ENCODE results near the gene UBE2O. TPM values are rescaled to one million over a fixed set of nuclear protein-coding genes. Genes with fewer than 3 reads are reported as not detected.

The UBE2O gene
- 54.6 TPM for polyA plus RNA-seq (2013, experiment 1 of 4)
- 49.0 TPM for polyA plus RNA-seq (2013, experiment 2 of 4)
- polyA plus RNA-seq (2013, experiment 3 of 4), result 38.8 TPM
- 44.9 TPM for polyA plus RNA-seq (2013, experiment 4 of 4)

DNA sequence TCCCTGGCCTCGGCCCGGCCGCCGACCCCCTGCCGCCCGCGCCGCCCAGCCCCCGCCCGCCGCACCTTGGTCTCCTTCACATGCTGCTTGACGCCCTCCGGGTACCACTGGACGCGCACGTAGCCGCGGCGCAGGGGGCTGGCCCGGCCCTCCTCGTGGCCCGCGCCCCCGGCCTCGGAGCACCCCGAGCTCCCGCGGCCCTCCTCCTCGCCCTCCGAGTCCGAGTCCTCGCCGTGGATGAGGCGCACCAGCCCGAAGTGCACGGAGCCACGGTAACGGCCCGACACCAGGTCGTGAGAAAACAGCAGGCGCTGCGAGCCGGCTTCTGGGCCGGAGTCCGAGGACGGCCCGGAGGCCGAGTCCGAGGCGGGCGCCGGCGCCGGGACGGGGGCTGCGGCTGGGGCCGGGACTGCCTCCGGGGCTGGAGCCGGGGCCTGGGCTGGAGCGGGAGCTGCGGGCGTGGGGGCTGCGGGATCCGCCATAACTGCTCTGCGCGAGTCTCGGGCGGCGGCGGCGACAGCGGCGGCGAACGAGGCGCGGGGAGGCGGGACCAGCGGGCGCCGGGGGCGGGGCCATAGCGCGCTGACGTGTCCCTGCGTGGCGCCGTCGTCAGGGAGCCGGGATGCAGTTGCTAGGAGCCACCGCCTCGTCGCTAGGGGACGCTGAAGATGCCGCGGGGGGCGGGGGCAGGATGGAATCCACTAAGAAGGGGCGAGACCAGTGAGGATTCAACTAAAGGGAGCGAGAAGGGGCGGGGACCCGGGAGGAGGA is at the start of gene UBE2O:
Gene UBE2O (minus strand): TSS at position 493 of the 771 bp plus-strand sequence. CDS start 11 bp downstream, at position 482.
- Histone ChIP-seq H3K9me3 (ENCODE audit: control insufficient read depth, low read length) (no peaks in the 10 kb centered on the region), H3K36me3 (ENCODE audit: control insufficient read depth, insufficient read depth, low read length) (no peaks in the 10 kb centered on the region), H3K27me3 (ENCODE audit: control insufficient read depth, insufficient read depth, low read length, poor library complexity, severe bottlenecking) (no peaks in the 10 kb centered on the region), H3K4me3 (ENCODE audit: insufficient read depth, low read depth, low read length) (peak within 1 kb of the TSS; percentile 69), H3K27ac (ENCODE audit: insufficient read depth, low read depth, low read length, poor library complexity, severe bottlenecking) (peak within 1 kb of the TSS; percentile 30), H3K4me1 (ENCODE audit: control insufficient read depth, insufficient read depth, low read length) (peaks cover 8% of the 10 kb centered on the region)
- 0% methylated on average over 101 of the region's 101 CpGs for WGBS, 2 experiments

DNA sequence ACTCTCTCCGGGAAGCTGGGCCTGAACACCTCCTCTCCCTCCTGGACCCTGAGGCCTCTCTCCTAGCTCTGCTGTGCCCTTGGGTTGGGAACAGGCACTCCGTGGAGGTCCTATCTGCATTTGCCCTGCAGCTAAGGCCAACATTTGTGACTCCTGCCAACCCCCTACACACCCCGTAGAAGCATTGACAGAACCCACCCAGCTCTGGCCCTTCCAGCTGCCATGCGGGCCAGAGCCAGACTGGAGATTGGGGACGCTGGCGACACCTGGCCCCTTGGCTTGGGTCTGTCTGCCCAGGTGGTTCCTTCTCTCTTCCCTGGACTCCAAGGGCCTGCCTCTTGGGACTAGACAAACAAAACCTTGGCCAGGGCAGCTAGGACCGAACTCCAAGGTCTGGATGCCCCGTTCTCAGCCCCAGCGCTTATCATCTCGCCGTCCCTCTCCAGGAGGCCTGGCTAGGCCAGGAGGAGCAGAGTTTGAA is 48.9 kb upstream of the UBE2O start:
- peaks cover 33% of the 10 kb centered on the region for H3K4me1 ChIP-seq (ENCODE audit: control insufficient read depth, insufficient read depth, low read length)
- no peak overlapping the region for H3K27ac ChIP-seq (ENCODE audit: insufficient read depth, low read depth, low read length, poor library complexity, severe bottlenecking)
- peaks cover 23% of the 10 kb centered on the region for H3K27me3 ChIP-seq (ENCODE audit: control insufficient read depth, insufficient read depth, low read length, poor library complexity, severe bottlenecking)
- peak overlapping the region; percentile 64 for H3K4me3 ChIP-seq (ENCODE audit: insufficient read depth, low read depth, low read length)
- no peaks in the 10 kb centered on the region for H3K9me3 ChIP-seq (ENCODE audit: control insufficient read depth, low read length)
- H3K36me3 ChIP-seq (ENCODE audit: control insufficient read depth, insufficient read depth, low read length), result no peaks in the 10 kb centered on the region
- 80 to 84% methylated on average over 11 of the region's 11 CpGs for WGBS, 2 experiments

- Histone ChIP-seq H3K4me3 (ENCODE audit: insufficient read depth, low read depth, low read length) (peak within 1 kb of the TSS; percentile 64), H3K27ac (ENCODE audit: insufficient read depth, low read depth, low read length, poor library complexity, severe bottlenecking) (no peak within 1 kb of the TSS), H3K4me1 (ENCODE audit: control insufficient read depth, insufficient read depth, low read length) (peaks cover 33% of the 10 kb centered on the region), H3K36me3 (ENCODE audit: control insufficient read depth, insufficient read depth, low read length) (no peaks in the 10 kb centered on the region), H3K9me3 (ENCODE audit: control insufficient read depth, low read length) (no peaks in the 10 kb centered on the region), H3K27me3 (ENCODE audit: control insufficient read depth, insufficient read depth, low read length, poor library complexity, severe bottlenecking) (peaks cover 19% of the 10 kb centered on the region)
- 2 to 3% methylated on average over 72 of the region's 72 CpGs for WGBS, 2 experiments
Observed at GRCh38 chr17:76501018-76501826, 48.3 kb upstream of the UBE2O start, which contains the start of gene RHBDF2. RHBDF2 (minus strand) TSS chr17:76501423; CDS start chr17:76481524, 19,899 bp downstream.

DNA sequence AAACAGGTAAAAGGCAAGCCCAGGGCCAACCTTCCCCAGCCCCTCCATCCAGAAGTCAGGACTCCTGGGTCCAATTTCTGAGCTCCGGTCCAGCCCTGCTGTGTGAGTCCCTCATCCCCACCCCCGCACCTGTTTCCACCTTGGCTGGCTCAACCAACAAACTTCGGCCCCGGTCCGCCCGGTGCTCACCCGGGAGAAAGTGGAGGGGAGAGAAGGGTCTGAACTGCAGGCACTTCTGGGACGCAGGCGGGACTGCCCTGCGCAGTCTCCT is 47.7 kb upstream of the UBE2O start:
- Histone ChIP-seq H3K36me3 (ENCODE audit: control insufficient read depth, insufficient read depth, low read length) (no peaks in the 10 kb centered on the region), H3K27me3 (ENCODE audit: control insufficient read depth, insufficient read depth, low read length, poor library complexity, severe bottlenecking) (peaks cover 19% of the 10 kb centered on the region), H3K4me3 (ENCODE audit: insufficient read depth, low read depth, low read length) (peak overlapping the region; percentile 64), H3K9me3 (ENCODE audit: control insufficient read depth, low read length) (no peaks in the 10 kb centered on the region), H3K27ac (ENCODE audit: insufficient read depth, low read depth, low read length, poor library complexity, severe bottlenecking) (no peak overlapping the region), H3K4me1 (ENCODE audit: control insufficient read depth, insufficient read depth, low read length) (peaks cover 33% of the 10 kb centered on the region)
- 1 to 3% methylated on average over 10 of the region's 10 CpGs for WGBS, 2 experiments

GRCh38 chr17:76500074-76500746 is 47.3 kb upstream of the UBE2O start:
- Histone ChIP-seq H3K4me3 (ENCODE audit: insufficient read depth, low read depth, low read length) (peak overlapping the region; percentile 64), H3K27me3 (ENCODE audit: control insufficient read depth, insufficient read depth, low read length, poor library complexity, severe bottlenecking) (peaks cover 19% of the 10 kb centered on the region), H3K27ac (ENCODE audit: insufficient read depth, low read depth, low read length, poor library complexity, severe bottlenecking) (no peak overlapping the region), H3K4me1 (ENCODE audit: control insufficient read depth, insufficient read depth, low read length) (peaks cover 33% of the 10 kb centered on the region), H3K36me3 (ENCODE audit: control insufficient read depth, insufficient read depth, low read length) (no peaks in the 10 kb centered on the region), H3K9me3 (ENCODE audit: control insufficient read depth, low read length) (no peaks in the 10 kb centered on the region)
- 46 to 49% methylated on average over 17 of the region's 17 CpGs for WGBS, 2 experiments

DNA sequence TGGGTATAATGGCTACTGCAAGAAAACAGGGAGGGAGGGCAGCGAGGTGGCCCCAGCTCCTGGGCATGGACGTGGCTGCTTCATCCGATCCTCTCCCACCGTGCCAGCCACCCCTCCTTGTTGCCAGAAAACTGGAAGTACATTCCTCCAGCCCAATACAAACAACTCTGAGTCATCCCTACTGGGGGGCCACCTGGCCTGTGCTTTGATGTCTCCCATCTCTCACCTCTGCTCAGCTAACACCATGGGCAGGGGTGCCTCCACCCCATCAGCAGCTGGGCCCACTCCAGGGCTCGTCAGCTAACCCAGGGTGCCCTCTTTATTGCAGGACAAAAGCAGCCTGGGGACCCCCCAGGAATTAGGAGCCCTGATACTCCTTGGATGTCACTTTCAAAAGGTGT is 46.3 kb upstream of the UBE2O start:
- Histone ChIP-seq H3K27me3 (ENCODE audit: control insufficient read depth, insufficient read depth, low read length, poor library complexity, severe bottlenecking) (peaks cover 19% of the 10 kb centered on the region), H3K27ac (ENCODE audit: insufficient read depth, low read depth, low read length, poor library complexity, severe bottlenecking) (no peak overlapping the region), H3K4me1 (ENCODE audit: control insufficient read depth, insufficient read depth, low read length) (peaks cover 33% of the 10 kb centered on the region), H3K9me3 (ENCODE audit: control insufficient read depth, low read length) (no peaks in the 10 kb centered on the region), H3K36me3 (ENCODE audit: control insufficient read depth, insufficient read depth, low read length) (no peaks in the 10 kb centered on the region), H3K4me3 (ENCODE audit: insufficient read depth, low read depth, low read length) (no peak overlapping the region)
- 70 to 75% methylated on average over 5 of the region's 5 CpGs for WGBS, 2 experiments

- H3K36me3 ChIP-seq (ENCODE audit: control insufficient read depth, insufficient read depth, low read length), result no peaks in the 10 kb centered on the region
- no peak overlapping the region for H3K4me3 ChIP-seq (ENCODE audit: insufficient read depth, low read depth, low read length)
- 78 to 81% methylated on average over 4 of the region's 4 CpGs for WGBS, 2 experiments
- peaks cover 33% of the 10 kb centered on the region for H3K4me1 ChIP-seq (ENCODE audit: control insufficient read depth, insufficient read depth, low read length)
- H3K27ac ChIP-seq (ENCODE audit: insufficient read depth, low read depth, low read length, poor library complexity, severe bottlenecking), result no peak overlapping the region
- peaks cover 19% of the 10 kb centered on the region for H3K27me3 ChIP-seq (ENCODE audit: control insufficient read depth, insufficient read depth, low read length, poor library complexity, severe bottlenecking)
- H3K9me3 ChIP-seq (ENCODE audit: control insufficient read depth, low read length), result no peaks in the 10 kb centered on the region
Observed at GRCh38 chr17:76498876-76499251, 45.9 kb upstream of the UBE2O start.

DNA sequence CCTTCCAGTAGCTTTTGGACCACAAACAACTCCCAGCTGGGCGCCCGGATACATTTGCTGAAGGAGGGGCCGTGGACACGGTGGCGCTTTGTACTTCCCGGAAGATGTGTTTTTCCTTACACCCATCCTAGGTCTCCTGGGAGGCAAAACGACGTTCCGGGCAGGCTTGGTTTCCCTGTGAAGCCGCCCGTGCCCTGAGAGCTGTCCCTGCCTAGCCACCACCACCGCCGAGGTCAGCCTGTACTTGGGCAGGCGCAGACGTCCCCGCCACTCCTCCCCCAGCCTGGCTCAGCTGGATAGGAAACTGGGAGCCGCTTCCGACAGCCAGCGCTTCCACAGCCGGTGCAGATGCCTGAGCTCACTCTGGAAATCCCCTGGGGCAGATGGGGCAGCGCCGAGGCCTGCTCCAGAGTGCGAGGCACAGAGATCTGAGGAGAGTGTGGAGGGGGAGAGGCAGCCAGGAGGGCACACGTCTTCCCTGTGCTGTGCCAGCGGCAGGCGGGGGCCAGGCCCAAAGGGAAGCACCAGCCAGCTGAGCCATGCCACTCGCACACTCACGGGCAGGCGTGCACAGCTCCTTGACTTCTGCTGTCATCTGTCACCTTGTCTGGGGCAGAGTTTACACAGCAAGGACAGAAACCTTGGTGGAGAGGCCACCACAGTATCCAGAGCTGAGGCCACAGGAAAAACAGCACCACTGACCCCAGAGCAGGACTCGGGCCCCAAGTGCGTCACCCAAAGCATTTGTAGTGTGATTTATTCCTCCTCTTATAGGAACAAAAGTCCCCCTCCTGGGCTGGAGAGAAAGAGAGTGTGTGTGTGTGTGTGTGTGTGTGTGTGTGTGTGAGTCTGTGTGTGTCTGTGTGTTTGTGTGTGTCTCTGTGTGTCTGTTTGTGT is 45.3 kb upstream of the UBE2O start:
- peaks cover 19% of the 10 kb centered on the region for H3K27me3 ChIP-seq (ENCODE audit: control insufficient read depth, insufficient read depth, low read length, poor library complexity, severe bottlenecking)
- no peak overlapping the region for H3K27ac ChIP-seq (ENCODE audit: insufficient read depth, low read depth, low read length, poor library complexity, severe bottlenecking)
- H3K4me3 ChIP-seq (ENCODE audit: insufficient read depth, low read depth, low read length), result no peak overlapping the region
- peaks cover 37% of the 10 kb centered on the region for H3K4me1 ChIP-seq (ENCODE audit: control insufficient read depth, insufficient read depth, low read length)
- 42 to 44% methylated on average over 31 of the region's 31 CpGs for whole genome bisulfite sequencing, 2 experiments
- no peaks in the 10 kb centered on the region for H3K9me3 ChIP-seq (ENCODE audit: control insufficient read depth, low read length)
- H3K36me3 ChIP-seq (ENCODE audit: control insufficient read depth, insufficient read depth, low read length), result no peaks in the 10 kb centered on the region

DNA sequence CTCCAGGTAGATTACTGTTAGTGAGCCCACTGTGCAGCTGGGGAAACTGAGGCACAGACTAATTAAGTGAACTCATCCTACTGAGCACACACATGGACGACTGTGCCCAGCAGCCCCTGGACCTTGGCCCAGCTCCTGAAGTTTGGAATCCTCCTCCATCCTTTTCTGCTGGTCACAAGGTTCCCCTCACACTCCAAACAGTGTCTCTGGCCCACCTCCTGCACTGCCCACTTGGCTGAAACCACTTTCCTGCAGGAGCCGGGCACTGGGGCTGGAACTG is 44.7 kb upstream of the UBE2O start:
- Histone ChIP-seq H3K4me1 (ENCODE audit: control insufficient read depth, insufficient read depth, low read length) (peaks cover 43% of the 10 kb centered on the region), H3K27ac (ENCODE audit: insufficient read depth, low read depth, low read length, poor library complexity, severe bottlenecking) (no peak overlapping the region), H3K27me3 (ENCODE audit: control insufficient read depth, insufficient read depth, low read length, poor library complexity, severe bottlenecking) (peaks cover 19% of the 10 kb centered on the region), H3K4me3 (ENCODE audit: insufficient read depth, low read depth, low read length) (no peak overlapping the region), H3K9me3 (ENCODE audit: control insufficient read depth, low read length) (no peaks in the 10 kb centered on the region), H3K36me3 (ENCODE audit: control insufficient read depth, insufficient read depth, low read length) (no peaks in the 10 kb centered on the region)
- WGBS, 2 experiments, result 88 to 92% methylated on average over 2 of the region's 2 CpGs

All from ectodermal cell (in vitro differentiated cells).